Activated CD8-positive, alpha-beta memory T cell treated with anti-CD3 and anti-CD28 coated beads, Interleukin-2, amount 10 ng/mL, durations not matched to agents 7 days and 5 days (primary cell): ENCODE results near the gene PAM. TPM values are rescaled to one million over a fixed set of nuclear protein-coding genes. Genes with fewer than 3 reads are reported as not detected.
"Not testable (repeated sequence)": the region's sequence is repeated elsewhere in the genome, so short reads cannot be mapped to it uniquely, and the experiment has no call there.

ENCODE experiments used
- ATAC-seq: fragments of 150-1000 bp; cut with Tn5 transposase; one replicate; pipeline ENCODE4 v1.10.0; 2021; ENCODE audit warnings: moderate library complexity
- CTCF ChIA-PET: fragments of 350-600 bp; sonication (Branson Sonifier 250); formaldehyde crosslinking; loops from one replicate; lab custom pipeline; 2021; ENCODE audit warnings: antibody characterized with exemption; lab: Charles Lee
- DNase-seq: peaks from one replicate; pipeline ENCODE4 v3.0.0-alpha.2; 2020
- H3K27ac Mint-ChIP-seq: one replicate; pipeline ENCODE4 v1.8.0; 2021; ENCODE audit warnings: mild to moderate bottlenecking, mixed read lengths
- H3K27me3 Mint-ChIP-seq: one replicate; pipeline ENCODE4 v1.8.0; 2021; ENCODE audit warnings: mixed read lengths
- H3K36me3 Mint-ChIP-seq: one replicate; pipeline ENCODE4 v1.8.0; 2021; ENCODE audit warnings: mild to moderate bottlenecking, mixed read lengths
- H3K4me1 Mint-ChIP-seq: one replicate; pipeline ENCODE4 v1.8.0; 2021; ENCODE audit warnings: mixed read lengths
- H3K4me3 Mint-ChIP-seq: one replicate; pipeline ENCODE4 v1.8.0; 2021; ENCODE audit warnings: mild to moderate bottlenecking, moderate library complexity, mixed read lengths
- H3K9me3 Mint-ChIP-seq: one replicate; pipeline ENCODE4 v1.8.0; 2022; ENCODE audit warnings: low read depth, mixed read lengths
- total RNA-seq, 2 experiments: library from RNA; stranded (reverse); gene quantifications; one replicate each; pipeline ENCODE4 v1.2.3, GENCODE V29; 2021

PAM gene
- total RNA-seq, 2 experiments from 2014 or later = 29.7 to 31.5 TPM

DNA sequence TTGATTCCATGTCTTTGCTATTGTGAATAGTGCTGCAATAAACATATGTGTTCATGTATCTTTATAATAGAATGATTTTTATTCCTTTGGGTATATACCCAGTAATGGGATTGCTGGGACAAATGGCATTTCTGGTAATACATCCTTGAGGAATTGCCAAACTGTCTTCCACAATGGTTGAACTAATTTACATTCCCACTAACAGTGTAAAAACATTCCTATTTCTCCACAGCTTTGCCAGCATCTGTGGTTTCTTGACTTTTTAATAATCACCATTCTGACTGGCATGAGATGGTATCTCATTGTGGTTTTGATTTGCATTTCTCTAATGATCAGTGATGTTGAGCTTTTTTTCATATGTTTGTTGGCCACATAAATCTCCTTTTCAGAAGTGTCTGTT is 20.7 kb downstream of the PAM start:
- not testable (repeated sequence) for H3K9me3 Mint-ChIP-seq, H3K27ac Mint-ChIP-seq, DNase-seq, ATAC-seq, H3K4me3 Mint-ChIP-seq, H3K27me3 Mint-ChIP-seq
- CTCF ChIA-PET = interaction anchor here (1.5 kb wide), 1 partner anchor 48 kb away, joined by 3 read pairs; no protein-coding TSS in a partner anchor
- Mint-ChIP-seq H3K4me1 (peaks cover 49% of the 10 kb centered on the region), H3K36me3 (peaks cover 15% of the 10 kb centered on the region)

DNA sequence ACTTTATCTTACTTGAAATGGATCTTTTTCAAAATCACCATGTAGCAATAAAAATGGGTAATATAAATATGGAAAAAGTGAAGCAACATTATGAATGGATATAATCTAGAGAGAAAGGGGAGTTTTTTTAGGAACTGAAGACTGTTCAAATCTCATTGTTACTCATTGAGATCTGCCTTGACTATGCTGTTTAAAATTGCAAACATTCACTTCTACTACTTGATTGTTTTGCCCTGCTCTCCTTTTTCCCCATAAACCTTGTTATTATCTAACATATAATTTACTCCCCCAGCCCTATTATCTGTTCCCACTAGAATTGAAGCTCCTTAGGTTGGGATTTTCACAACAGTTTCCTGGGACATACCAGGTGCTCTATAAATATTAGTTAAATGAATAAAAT is 22.0 kb downstream of the PAM start:
- H3K4me3 Mint-ChIP-seq = no peak overlapping the region
- ATAC-seq (no peak), DNase-seq (no peak)
- peaks cover 42% of the 10 kb centered on the region for H3K4me1 Mint-ChIP-seq
- peaks cover 15% of the 10 kb centered on the region for H3K36me3 Mint-ChIP-seq
- CTCF ChIA-PET = interaction anchor here (1.0 to 2.1 kb wide), 2 partner anchors 13 to 14 kb away, joined by 3 to 5 read pairs; no protein-coding TSS in a partner anchor
- no peaks in the 10 kb centered on the region for H3K27me3 Mint-ChIP-seq
- H3K27ac Mint-ChIP-seq = no peak overlapping the region
- H3K9me3 Mint-ChIP-seq = no peaks in the 10 kb centered on the region

DNA sequence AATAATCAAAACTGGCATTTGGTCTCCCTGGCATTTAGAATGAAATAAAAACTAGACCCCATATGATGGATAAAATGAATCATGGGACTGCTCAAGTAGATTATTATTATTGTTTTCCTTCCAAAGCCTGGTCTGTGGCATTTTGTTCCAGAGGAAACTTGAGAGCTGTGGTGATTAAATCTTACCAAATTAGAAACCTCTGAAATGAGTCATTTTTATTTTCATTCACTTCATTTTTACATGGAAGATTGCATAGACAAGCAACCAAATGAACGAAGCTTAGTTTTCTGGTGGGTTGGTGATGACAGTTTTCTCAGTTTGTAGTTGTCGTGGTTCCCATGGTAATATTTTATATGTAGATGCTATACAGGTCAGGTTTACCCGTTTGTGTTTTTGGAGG is 23.4 kb downstream of the PAM start:
- DNase-seq = no peak
- H3K27ac Mint-ChIP-seq = peak overlapping the region; percentile 44
- CTCF ChIA-PET = interaction anchor here (1.0 to 2.1 kb wide), 3 partner anchors 13 to 22 kb away, joined by 3 to 6 read pairs (median 5); no protein-coding TSS in a partner anchor
- no peaks in the 10 kb centered on the region for H3K9me3 Mint-ChIP-seq
- H3K36me3 Mint-ChIP-seq = peaks cover 18% of the 10 kb centered on the region
- H3K4me1 Mint-ChIP-seq = peaks cover 39% of the 10 kb centered on the region
- ATAC-seq = peak; percentile 81
- no peak overlapping the region for H3K4me3 Mint-ChIP-seq
- no peaks in the 10 kb centered on the region for H3K27me3 Mint-ChIP-seq

DNA sequence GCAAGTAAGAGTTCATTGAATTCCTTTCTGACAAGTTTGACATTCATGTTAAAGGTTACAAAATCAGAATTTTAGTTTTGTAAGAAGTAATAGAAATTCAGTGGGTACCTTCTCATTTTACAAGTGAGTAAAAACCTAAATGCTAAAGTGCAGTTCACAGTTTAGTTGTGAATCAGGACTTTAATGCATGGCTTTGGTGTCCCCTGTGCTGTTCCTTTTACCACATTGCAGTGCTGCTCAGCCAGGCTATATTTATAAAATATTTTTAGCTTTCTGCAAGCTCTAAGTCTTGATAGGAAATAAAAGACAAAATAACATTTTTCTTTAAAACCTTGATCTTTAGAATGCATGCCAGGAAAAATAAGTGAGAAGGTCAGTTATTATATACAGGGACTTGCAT is 26.3 kb downstream of the PAM start:
- H3K4me1 Mint-ChIP-seq = peaks cover 37% of the 10 kb centered on the region
- CTCF ChIA-PET = interaction anchor here (0.9 to 2.6 kb wide), 8 partner anchors 10 to 358 kb away, joined by 3 to 19 read pairs (median 4); no protein-coding TSS in a partner anchor
- no peak overlapping the region for H3K4me3 Mint-ChIP-seq
- no peak for DNase-seq
- peaks cover 11% of the 10 kb centered on the region for H3K36me3 Mint-ChIP-seq
- no peaks in the 10 kb centered on the region for H3K9me3 Mint-ChIP-seq
- no peak overlapping the region for H3K27ac Mint-ChIP-seq
- ATAC-seq = no peak
- H3K27me3 Mint-ChIP-seq = no peaks in the 10 kb centered on the region

DNA sequence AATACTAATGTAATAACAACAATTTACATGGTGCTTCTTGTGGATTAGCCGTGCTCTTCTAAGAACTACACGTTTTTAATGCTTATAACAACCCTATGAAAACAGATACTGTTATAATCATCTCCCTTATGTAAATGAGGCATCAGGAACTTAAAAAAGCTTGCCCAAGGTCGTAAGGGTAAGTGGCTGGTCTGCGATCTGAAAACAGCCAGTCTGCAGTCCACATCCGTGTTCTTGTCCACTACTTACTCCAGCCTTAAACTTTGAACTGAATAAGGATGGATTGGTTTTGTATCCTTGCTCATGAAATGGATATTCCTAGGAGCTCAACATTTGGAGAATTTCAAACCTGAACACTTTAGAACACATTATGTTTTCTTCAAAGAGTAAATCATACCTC is 26.7 kb downstream of the PAM start:
- ATAC-seq (no peak), DNase-seq (no peak)
- H3K36me3 Mint-ChIP-seq = peaks cover 11% of the 10 kb centered on the region
- no peaks in the 10 kb centered on the region for H3K9me3 Mint-ChIP-seq
- CTCF ChIA-PET = interaction anchor here (0.9 to 2.6 kb wide), 4 partner anchors 10 to 257 kb away, joined by 3 to 19 read pairs (median 6); no protein-coding TSS in a partner anchor
- peaks cover 34% of the 10 kb centered on the region for H3K4me1 Mint-ChIP-seq
- no peaks in the 10 kb centered on the region for H3K27me3 Mint-ChIP-seq
- no peak overlapping the region for H3K27ac Mint-ChIP-seq
- no peak overlapping the region for H3K4me3 Mint-ChIP-seq

DNA sequence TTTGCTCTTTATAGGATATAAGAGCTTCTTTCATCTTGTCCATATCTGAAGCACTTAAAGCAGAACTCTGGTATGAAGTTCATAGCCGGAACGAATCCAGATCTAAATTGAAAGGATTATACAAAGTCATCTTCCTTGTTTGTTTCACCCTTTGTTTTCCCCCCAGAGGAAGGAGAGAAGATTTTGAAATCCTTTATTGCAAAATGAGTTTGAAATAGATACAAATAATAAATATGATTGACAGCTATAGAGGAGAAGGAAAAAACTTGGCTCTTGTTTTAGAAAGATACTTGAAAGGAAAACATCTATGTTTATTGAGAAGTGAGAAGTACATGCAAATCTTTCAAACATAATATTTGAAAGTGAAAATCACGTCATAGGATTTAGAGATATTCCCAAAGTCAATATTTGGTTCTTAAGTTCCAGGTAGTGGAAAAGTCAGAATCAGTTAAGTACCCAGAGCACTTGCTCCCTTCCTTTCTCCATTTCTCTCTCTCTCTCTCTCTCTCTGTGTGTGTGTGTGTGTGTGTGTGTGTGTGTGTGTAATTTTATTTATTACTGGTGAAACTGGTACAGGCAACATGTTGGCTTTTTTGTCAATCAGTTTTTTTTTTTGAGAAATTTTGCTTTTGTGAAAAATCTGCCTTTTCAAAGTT is 27.2 kb downstream of the PAM start:
- Mint-ChIP-seq H3K27ac (no peak overlapping the region), H3K9me3 (no peaks in the 10 kb centered on the region), H3K27me3 (no peaks in the 10 kb centered on the region), H3K4me3 (no peak overlapping the region), H3K4me1 (peaks cover 30% of the 10 kb centered on the region), H3K36me3 (peaks cover 11% of the 10 kb centered on the region)
- CTCF ChIA-PET = interaction anchor here (0.9 to 2.6 kb wide), 3 partner anchors 9 to 257 kb away, joined by 3 to 19 read pairs (median 9); no protein-coding TSS in a partner anchor
- no peak for DNase-seq
- ATAC-seq = no peak

DNA sequence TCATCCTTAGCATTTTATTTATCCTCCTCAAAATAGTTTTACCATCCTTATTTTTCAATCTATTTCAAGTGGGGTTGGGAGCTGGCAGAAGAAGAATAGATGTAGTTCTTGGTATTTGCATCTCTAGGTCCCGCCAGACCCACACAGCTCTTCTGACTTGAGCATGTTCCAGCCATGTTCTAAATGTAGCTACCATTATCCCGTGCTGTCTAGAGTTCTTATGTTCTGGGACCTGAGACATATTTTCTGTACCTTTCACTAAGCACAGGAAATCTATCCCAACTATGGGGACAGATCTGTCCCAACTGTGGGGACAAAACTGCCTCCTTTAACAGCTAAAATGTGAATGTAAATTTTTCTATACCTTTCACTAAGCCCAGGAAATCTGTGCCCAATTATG is 32.0 kb downstream of the PAM start:
- Mint-ChIP-seq H3K9me3 (no peaks in the 10 kb centered on the region), H3K27me3 (no peaks in the 10 kb centered on the region), H3K4me1 (peaks cover 4% of the 10 kb centered on the region), H3K27ac (no peak overlapping the region), H3K36me3 (peaks cover 11% of the 10 kb centered on the region), H3K4me3 (no peak overlapping the region)
- no peak for DNase-seq
- no peak for ATAC-seq
- CTCF ChIA-PET = no interaction called here

DNA sequence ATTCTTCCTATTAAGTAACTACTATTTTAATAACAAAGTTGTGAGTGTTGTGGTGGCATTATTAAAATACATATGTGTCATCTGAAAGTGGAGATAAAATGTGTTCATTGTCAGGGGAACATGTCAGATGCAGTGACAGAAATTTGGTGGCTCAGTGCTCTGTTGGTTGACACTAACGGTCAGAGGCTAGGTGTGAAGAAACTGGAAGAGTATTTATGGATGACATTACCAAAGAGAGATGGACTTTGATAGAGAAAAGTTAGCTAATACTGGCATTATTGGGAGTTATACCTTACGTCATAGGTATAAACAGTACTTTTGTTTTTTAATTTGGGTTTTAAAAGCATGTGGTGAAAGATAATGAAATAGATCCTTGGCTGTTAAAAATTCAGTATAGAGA is 33.7 kb downstream of the PAM start:
- Mint-ChIP-seq H3K9me3 (no peaks in the 10 kb centered on the region), H3K27ac (no peak overlapping the region), H3K4me3 (no peak overlapping the region), H3K4me1 (peaks cover 10% of the 10 kb centered on the region), H3K36me3 (peaks cover 8% of the 10 kb centered on the region), H3K27me3 (no peaks in the 10 kb centered on the region)
- CTCF ChIA-PET = no interaction called here
- ATAC-seq = no peak
- DNase-seq = no peak

DNA sequence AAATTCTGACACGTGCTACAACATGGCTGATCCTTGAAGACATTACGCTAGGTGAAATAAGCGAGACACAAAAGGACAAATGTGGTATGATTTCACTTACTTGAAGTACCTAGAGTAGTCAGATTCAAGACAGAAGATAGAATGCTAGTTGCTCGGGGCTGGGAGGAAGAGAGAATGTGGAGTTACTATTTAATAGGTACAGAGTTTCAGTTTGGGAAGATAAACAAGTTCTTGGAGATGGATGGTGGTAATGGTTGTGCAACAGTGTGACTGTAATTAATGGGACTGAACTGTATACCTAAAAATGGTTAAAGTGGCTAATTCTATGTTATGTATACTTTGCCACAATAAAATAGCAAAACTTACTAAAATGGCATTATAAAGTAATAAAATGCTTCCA is 34.4 kb downstream of the PAM start:
- Mint-ChIP-seq H3K27ac (no peak overlapping the region), H3K27me3 (no peaks in the 10 kb centered on the region), H3K36me3 (peaks cover 4% of the 10 kb centered on the region), H3K4me3 (no peak overlapping the region), H3K4me1 (peaks cover 10% of the 10 kb centered on the region), H3K9me3 (no peaks in the 10 kb centered on the region)
- CTCF ChIA-PET = no interaction called here
- DNase-seq (no peak), ATAC-seq (no peak)

DNA sequence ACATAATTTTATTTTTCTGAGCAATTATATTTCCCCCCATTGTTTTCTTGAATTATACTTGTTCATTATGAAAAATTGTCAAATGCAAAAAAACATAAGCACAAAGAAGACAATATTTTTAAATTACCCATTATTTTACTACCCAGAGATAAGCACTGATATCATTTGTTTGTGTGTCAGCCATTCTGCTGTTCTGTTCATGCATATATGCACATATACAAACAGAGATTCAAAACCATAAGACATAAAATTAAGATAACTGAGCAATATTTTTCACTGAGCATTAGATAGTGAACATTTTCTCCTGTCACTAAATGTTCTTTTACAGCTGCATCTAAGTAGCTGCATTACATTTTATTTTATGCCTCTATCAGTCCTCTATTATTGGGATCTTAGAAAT is 35.6 kb downstream of the PAM start:
- no peak for DNase-seq
- CTCF ChIA-PET = interaction anchor here (2.0 kb wide), 1 partner anchor 9 kb away, joined by 9 read pairs; no protein-coding TSS in a partner anchor
- no peaks in the 10 kb centered on the region for H3K9me3 Mint-ChIP-seq
- peaks cover 5% of the 10 kb centered on the region for H3K4me1 Mint-ChIP-seq
- no peaks in the 10 kb centered on the region for H3K27me3 Mint-ChIP-seq
- no peaks in the 10 kb centered on the region for H3K36me3 Mint-ChIP-seq
- no peak for ATAC-seq
- H3K27ac Mint-ChIP-seq = no peak overlapping the region
- H3K4me3 Mint-ChIP-seq = no peak overlapping the region

DNA sequence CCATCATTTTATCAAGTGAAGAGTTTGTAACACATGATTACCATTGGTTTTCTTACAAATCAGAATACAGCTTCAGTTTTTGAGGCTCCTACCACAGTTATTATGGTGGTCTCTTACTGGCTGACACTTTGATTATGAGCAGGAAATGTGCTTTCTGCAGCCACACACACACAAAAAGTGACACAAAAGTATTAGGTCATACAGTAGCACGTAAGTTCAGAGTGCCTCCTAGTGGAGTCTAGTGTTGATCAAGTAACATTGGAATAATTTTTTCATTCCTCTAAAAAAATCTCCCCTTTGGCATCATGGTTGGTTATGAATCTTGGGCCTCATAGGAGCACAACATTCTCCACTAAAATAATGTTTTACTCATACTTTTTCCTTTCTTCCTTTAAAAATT is 37.6 kb downstream of the PAM start:
- CTCF ChIA-PET = interaction anchor here (2.0 kb wide), 1 partner anchor 11 kb away, joined by 9 read pairs; no protein-coding TSS in a partner anchor
- no peak overlapping the region for H3K27ac Mint-ChIP-seq
- H3K36me3 Mint-ChIP-seq = no peaks in the 10 kb centered on the region
- ATAC-seq (no peak), DNase-seq (no peak)
- no peaks in the 10 kb centered on the region for H3K9me3 Mint-ChIP-seq
- H3K4me1 Mint-ChIP-seq = peaks cover 8% of the 10 kb centered on the region
- no peak overlapping the region for H3K4me3 Mint-ChIP-seq
- H3K27me3 Mint-ChIP-seq = no peaks in the 10 kb centered on the region

DNA sequence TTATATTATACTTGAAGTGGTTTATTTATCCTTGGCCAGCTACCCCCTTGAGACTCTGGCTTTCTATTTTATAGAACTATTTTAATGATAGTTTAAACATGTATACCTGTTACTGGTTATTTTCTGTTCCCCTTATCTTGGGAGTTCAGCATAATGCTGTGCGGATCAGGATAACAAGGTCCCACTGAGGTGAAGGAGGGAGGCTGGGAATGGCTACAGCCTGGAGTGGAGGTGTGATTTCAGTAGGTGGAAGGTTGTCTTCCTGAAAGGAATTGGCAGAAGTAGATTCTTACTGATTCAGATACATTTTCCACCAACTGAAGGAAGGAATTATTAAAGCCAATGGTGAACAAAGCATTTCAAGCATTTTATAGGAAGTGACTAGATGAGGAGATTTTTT is 38.9 kb downstream of the PAM start:
- no peak for DNase-seq
- Mint-ChIP-seq H3K27ac (no peak overlapping the region), H3K9me3 (no peaks in the 10 kb centered on the region), H3K4me1 (peaks cover 8% of the 10 kb centered on the region), H3K4me3 (no peak overlapping the region), H3K27me3 (no peaks in the 10 kb centered on the region), H3K36me3 (no peaks in the 10 kb centered on the region)
- ATAC-seq = no peak
- CTCF ChIA-PET = interaction anchor here (0.8 to 0.9 kb wide), 2 partner anchors 161 to 210 kb away, joined by 3 read pairs; no protein-coding TSS in a partner anchor

DNA sequence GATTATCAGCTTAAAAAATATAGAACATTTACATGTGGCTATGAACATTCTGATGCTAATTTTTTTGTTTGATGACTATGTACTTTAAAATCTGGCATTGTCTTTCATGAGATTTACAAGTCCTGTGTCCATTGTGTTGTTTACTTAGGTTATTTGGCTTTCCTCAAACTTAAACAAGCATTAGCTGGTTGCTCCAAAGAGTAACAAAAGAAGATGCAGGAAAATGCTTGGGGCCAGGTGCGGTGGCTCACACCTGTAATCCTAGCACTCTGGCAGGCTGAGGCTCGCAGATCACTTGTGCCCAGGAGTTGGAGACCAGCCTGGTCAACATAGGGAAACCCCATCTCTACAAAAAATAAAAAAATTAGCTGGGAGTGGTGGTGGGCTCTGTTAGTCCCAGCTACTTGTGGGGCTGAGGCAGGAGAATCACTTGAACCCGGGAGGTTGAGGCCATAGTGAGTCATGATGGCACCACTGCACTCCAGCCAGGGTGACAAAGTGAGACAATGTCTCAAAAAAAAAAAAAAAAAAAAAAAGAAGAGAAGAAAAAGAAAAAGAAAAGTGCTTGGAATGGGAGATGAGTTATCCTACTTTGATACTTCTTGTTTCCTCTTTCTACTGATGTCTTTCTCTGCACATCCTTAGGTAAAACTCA is 39.7 kb downstream of the PAM start:
- CTCF ChIA-PET = interaction anchor here (1.0 kb wide), 1 partner anchor 113 kb away, joined by 3 read pairs; no protein-coding TSS in a partner anchor
- Mint-ChIP-seq H3K27ac (no peak overlapping the region), H3K4me3 (no peak overlapping the region), H3K36me3 (no peaks in the 10 kb centered on the region), H3K9me3 (no peaks in the 10 kb centered on the region), H3K4me1 (peaks cover 8% of the 10 kb centered on the region), H3K27me3 (no peaks in the 10 kb centered on the region)
- ATAC-seq (no peak), DNase-seq (no peak)
